Pons (tissue), 1 donor: ENCODE data around the gene FAM25C.
"Not testable (repeated sequence)": the region's sequence is repeated elsewhere in the genome, so short reads cannot be mapped to it uniquely, and the experiment has no call there.

Source experiments
- DNase-seq: peaks from one replicate; pipeline ENCODE4 v3.0.0-alpha.2; 2016; ENCODE audit warnings: low spot score

The FAM25C gene

DNA sequence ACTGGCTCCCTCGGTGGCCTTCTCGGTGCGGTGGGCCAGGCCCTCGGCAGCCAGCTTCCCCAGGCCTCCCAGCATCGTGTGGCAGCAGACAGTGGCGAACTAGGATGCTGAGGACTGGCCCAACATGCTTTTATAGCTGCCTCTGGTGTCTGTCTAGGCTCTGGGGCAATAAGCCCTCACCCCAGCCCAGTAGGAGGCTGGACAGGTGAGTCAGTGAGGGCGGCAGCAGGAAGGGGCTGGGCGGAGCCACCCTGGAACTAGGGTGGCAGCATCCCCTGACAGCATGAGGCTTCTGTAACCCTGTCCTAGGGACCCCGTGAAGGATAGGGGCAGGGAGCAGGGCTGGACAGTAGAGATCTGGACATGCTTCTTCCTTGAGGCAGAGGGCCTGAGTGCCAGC is at the start of gene FAM25C:
Gene FAM25C (minus strand): TSS at position 101 of the 400 bp plus-strand sequence. CDS start 26 bp downstream, at position 75.
- not testable (repeated sequence) for DNase-seq

GRCh38 chr10:48044557-48044956 is 45.0 kb upstream of the FAM25C start:
- DNase-seq: not testable (repeated sequence)

DNA sequence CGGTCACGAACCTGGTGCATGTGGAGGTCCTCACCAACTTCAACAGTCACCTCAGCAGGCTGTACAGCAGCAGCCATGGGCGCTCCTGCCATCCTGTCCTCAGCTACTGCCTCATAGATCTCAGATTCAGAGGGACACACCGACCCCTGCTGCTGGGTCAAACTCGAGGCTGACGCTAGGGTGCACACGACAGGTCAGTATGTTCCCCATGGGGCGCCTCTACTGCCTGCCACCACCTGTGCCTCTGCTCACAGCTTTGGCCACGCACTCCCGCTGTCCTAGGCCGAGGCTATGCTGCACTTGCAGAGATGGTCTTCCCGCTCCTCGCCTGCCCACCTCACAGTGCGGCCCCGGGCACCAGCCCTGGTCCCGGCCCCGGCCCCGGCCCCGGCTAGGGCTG is 31.8 kb upstream of the FAM25C start:
- DNase-seq: not testable (repeated sequence)

GRCh38 chr10:48002306-48002705 is 2.7 kb upstream of the FAM25C start:
- not testable (repeated sequence) for DNase-seq

GRCh38 chr10:47994045-47994444 is 5.5 kb downstream of the FAM25C start:
- not testable (repeated sequence) for DNase-seq

GRCh38 chr10:47992560-47992959 is 7.0 kb downstream of the FAM25C start:
- not testable (repeated sequence) for DNase-seq

GRCh38 chr10:47991706-47992105 is 7.9 kb downstream of the FAM25C start:
- not testable (repeated sequence) for DNase-seq

GRCh38 chr10:47990097-47990496 is 9.5 kb downstream of the FAM25C start:
- DNase-seq: not testable (repeated sequence)

DNA sequence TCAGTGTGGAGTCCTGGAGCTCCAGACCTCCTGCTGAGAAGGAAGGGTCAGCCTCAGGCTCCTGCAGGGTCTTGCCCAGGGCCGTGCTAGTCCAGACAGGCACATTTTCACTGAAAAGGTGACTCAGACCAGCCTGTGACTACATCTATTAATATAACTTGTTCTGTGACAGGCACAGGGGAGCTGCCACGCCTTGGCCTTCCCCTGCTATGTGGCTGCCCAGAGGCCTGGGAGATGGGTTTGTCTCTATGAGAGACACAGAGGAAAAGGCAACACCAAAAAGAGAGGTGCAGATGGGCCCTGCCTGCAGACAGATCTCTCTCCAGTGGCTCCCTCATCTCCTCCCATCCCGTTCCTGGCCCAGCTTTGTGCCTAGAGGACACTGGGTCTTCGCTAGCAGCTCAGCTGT is 10.0 kb downstream of the FAM25C start:
- DNase-seq: not testable (repeated sequence)

DNA sequence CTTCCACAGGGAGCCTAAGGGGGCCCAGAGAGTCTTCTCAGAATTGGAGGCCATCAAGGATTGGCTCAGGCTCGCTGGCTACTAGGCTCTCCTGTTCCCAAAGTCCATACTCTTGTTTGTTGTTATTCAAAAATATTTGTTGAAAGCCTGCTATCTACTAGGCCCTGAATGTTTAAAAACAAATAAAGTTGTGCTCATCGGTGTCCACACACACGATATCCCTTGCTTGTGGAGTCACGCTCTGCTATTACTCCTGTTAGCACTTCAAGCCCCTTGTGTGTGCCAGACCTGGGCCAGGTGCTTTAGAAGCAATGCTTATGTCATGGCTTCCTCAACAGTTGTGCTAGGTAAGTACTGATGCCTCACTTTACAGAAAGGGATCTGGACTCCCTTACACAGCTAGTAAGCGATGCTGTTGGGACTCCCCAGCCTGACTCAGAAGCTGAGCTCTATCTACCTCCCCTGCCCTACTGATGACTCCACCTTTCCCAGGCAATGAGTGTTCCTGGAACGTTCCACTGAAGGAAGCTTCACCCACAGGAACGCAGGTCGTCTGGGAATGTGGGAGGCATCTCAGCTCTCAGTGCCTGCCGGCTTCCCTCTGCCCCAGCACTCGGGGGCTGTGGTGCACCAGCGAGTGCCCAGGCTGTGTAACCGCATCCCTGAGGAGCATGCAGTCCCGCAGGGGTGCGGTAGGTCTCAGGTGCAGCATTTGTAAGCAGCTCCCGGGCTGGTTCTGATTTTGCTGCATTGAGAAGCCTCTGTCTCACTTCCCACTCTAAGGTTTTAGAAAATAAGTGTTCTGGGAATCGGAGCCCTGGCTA is 10.7 kb downstream of the FAM25C start:
- DNase-seq: not testable (repeated sequence)

- not testable (repeated sequence) for DNase-seq
Measured at GRCh38 chr10:47987952-47988351, 11.6 kb downstream of the FAM25C start.

GRCh38 chr10:47986413-47987230 is 13.0 kb downstream of the FAM25C start:
- not testable (repeated sequence) for DNase-seq

GRCh38 chr10:47975409-47975808 is 24.2 kb downstream of the FAM25C start:
- not testable (repeated sequence) for DNase-seq

GRCh38 chr10:47973131-47973530 is 26.5 kb downstream of the FAM25C start:
- DNase-seq: not testable (repeated sequence)

- DNase-seq: not testable (repeated sequence)
Measured at GRCh38 chr10:47972077-47972476, 27.5 kb downstream of the FAM25C start.

DNA sequence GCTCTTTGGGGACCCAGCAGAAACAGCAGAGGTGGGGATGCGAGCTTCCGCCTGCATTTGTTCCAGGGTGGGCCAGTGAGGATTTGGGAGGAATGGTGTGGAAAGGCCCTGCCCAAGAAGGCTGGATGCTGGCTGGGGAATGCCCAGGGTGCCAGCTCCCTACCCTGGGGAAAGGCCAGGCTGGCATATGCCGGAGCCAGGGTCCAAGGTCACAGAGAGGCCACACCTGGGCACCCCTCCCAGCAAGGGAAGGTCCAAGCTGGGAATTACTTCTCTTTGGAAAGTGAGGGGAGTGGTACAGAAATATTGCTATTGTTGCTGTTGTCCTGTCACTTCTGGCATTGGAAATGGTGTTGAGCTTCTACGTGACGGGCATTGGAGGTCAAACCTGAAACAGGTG is 28.0 kb downstream of the FAM25C start:
- DNase-seq: not testable (repeated sequence)

DNA sequence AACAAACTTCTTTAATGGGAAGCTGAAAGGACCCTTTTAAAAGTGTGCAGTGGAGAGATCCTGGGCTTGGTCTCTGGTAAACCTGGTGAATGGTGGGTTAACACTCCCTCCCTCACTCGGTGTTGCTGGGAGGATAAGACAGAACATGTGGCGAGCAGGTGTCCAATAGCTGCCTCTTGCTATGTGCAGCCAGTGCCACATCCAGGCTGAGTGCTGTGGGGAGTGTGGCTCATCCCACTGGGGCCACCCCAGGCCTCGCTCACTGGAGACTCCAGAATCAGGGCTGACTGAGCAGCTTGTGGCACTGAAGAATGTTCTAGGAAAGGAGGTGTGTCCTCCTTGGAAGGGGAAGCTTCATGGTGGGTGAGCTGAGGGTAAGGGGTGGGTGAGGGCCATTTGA is 29.5 kb downstream of the FAM25C start:
- not testable (repeated sequence) for DNase-seq

DNA sequence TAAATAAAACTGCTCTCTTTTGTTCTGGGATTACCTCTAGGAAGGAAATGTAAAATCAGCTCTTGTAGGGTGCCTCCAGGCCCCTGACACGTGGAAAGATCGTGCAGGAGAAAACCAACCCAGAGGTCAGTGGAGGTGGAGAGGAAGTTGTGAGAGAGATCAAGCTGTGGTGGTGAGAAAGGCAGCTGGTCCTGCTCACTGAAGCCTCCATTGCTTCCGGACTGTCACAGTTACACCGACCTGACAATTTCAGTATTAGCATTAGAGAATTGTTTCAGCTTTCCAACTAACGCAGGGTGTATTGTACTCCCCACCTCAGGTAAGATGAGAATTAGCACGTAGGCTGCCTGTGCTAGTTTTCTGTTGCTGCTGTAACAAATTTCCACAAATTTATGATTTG is 30.6 kb downstream of the FAM25C start:
- DNase-seq: not testable (repeated sequence)

DNA sequence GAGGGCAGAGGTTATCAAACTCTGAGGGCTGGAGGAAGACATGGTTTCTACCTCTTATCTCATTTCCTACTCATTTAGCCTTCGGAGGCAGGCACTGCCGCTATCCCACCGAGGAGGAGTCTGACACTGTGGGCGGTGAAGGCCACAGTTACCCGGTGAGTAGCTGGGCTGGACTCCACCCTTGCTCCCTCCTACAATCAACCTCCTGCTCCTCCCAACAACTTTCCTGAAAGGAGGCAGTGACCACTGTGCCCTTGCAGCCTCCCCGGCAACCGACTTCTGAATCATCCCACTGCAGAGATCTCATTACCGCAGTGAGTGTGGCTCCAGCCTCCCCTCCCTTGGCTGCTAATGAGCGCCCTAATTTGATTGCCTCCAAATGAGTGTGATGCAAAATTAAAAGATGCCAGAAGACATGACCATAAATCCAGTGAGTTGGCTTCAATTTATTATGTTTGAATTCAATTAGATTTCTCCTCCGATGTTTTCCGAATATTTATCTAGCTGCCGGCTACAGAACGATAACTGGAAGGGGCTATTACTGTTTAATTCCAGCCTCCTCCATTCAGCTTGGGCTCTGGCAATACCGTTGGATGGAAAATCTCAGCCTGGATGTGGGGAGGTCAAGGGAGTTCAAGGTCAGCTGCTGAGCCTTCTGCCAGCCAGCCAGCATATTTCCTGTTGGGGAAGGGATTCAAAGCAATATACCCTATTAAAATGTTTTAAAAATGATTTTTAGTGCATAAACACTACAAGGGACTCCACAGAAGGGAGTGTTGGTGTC is 35.1 kb downstream of the FAM25C start:
- not testable (repeated sequence) for DNase-seq

DNA sequence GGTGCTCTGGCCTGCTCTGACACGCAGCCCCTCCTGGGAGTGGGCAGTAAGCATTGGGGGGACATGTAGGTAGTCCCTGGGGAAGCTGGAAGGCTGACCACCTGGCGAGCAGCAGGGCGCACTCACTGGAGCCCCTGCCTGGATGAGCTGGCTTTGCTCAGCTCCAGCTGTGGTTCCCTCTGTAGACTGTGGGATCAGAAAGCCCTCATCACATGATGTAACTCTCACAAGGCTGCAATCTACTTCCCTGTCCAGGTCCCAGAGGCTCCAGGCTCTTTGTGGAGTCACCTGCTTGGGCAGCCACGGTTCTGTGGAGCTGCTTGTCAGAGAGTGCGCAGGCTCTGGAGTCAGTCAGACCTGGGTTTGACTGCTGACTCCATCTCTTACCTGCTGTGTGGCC is 36.8 kb downstream of the FAM25C start:
- not testable (repeated sequence) for DNase-seq

GRCh38 chr10:47960699-47961098 is 38.9 kb downstream of the FAM25C start:
- DNase-seq: not testable (repeated sequence)

GRCh38 chr10:47959677-47960076 is 39.9 kb downstream of the FAM25C start:
- not testable (repeated sequence) for DNase-seq
